ENCODE results near the gene GOT1.

GOT1 gene

DNA sequence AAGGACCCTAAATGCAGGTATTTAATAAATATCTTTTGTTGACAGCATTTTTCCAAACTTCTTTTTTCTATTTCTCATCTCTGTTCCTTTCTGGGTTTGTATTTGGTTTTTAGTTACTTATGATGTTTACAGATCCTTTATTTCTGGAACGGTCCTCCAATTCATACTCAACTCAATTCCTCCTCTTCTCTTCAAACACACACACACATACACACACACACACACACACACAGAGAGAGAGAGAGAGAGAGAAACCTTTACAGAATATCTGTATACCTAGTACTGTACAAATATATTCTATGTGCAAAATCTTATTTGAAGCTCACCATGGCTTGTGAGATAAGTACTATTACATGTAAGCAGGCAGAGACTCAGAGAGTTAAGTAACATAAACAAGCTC, 21.6 kb upstream of the GOT1 start:
- peaks cover 8% of the 10 kb centered on the region; the same call in 1 of the 2 replicates for H3K27me3 ChIP-seq (ENCODE audit: control insufficient read depth, insufficient read depth, low read length)

DNA sequence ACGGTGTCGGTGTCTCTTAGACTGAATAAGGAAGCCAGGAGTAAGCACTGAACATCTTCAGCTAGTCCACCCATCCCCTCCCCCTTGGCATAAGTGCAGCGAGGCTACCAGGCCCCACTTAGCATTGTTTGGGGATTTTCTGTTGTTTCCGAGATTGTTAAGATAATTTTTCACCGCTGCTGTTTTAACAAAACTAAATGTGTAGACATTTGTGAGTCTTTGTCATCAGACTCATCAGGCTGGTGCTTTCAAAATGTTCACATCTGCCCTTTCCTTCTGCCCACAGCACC, 21.0 kb upstream of the GOT1 start:
- Histone ChIP-seq H3K36me3 (ENCODE audit: control insufficient read depth, insufficient read depth, low read length) (no peaks in the 10 kb centered on the region), H3K9ac (ENCODE audit: low read length) (no peak overlapping the region), H3K27ac (ENCODE audit: low read depth, low read length) (no peak overlapping the region), H3K4me1 (ENCODE audit: control insufficient read depth, insufficient read depth, low read length) (peaks cover 24% of the 10 kb centered on the region), H3K4me3 (ENCODE audit: low read depth, low read length) (peak overlapping the region; percentile 15; the same call in 1 of the 2 replicates), H3K9me3 (ENCODE audit: control insufficient read depth, insufficient read depth, low read depth, low read length) (no peaks in the 10 kb centered on the region), H3K27me3 (ENCODE audit: control insufficient read depth, insufficient read depth, low read length) (peaks cover 8% of the 10 kb centered on the region; the same call in 1 of the 2 replicates)

More for the DNA sequence above, 21.6 kb upstream of the GOT1 start:
- Histone ChIP-seq H3K9ac (ENCODE audit: low read length) (no peak overlapping the region), H3K9me3 (ENCODE audit: control insufficient read depth, insufficient read depth, low read depth, low read length) (no peaks in the 10 kb centered on the region), H3K36me3 (ENCODE audit: control insufficient read depth, insufficient read depth, low read length) (no peaks in the 10 kb centered on the region), H3K4me1 (ENCODE audit: control insufficient read depth, insufficient read depth, low read length) (peaks cover 24% of the 10 kb centered on the region), H3K27ac (ENCODE audit: low read depth, low read length) (no peak overlapping the region), H3K4me3 (ENCODE audit: low read depth, low read length) (no peak overlapping the region)

DNA sequence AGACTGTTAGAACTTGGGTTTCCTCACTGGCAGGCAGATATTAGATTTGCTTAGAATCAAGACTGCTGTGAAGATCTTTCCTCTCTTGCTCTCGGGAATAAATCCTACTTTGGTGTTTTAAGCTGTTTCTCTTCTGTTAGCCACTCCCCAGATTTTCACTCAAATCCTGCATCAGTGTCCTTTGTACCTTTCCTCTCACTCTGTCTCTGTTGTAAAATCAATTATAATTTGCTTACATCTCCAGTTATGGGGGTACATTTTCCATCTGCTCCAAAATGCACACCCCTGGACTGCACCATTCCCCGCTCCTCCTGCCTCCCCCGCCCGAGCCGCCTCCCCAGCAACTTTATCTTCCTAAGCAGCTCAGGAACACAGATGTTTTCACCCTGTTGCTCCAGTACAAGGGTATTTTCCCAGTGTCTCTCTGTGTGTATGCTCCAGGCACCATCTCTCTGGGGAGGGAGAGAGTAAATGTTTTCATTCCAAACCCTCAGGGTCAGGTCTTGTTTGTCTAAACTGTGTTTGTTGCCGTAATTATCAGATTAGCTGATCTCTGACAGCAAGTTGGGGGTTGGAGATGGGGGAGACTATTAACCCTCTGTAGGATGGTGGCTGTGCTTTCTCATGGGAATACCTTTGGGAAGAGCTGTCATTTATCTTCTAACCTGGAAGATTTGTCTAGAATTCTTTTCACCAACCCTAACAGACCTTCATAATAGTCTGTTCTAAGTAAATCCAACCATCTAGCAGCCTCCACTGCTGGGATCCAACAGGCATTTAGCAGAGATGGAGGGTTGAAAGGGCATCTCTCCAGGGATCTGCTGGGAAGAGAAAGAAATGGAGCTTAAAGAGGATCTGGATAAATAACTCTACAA, 20.4 kb upstream of the GOT1 start:
- no peaks in the 10 kb centered on the region for H3K9me3 ChIP-seq (ENCODE audit: control insufficient read depth, insufficient read depth, low read depth, low read length)
- H3K4me3 ChIP-seq (ENCODE audit: low read depth, low read length): peak overlapping the region; percentile 15; the same call in 1 of the 2 replicates
- peaks cover 24% of the 10 kb centered on the region for H3K4me1 ChIP-seq (ENCODE audit: control insufficient read depth, insufficient read depth, low read length)
- peaks cover 8% of the 10 kb centered on the region; the same call in 1 of the 2 replicates for H3K27me3 ChIP-seq (ENCODE audit: control insufficient read depth, insufficient read depth, low read length)
- H3K9ac ChIP-seq (ENCODE audit: low read length): no peak overlapping the region
- no peak overlapping the region for H3K27ac ChIP-seq (ENCODE audit: low read depth, low read length)
- H3K36me3 ChIP-seq (ENCODE audit: control insufficient read depth, insufficient read depth, low read length): no peaks in the 10 kb centered on the region

DNA sequence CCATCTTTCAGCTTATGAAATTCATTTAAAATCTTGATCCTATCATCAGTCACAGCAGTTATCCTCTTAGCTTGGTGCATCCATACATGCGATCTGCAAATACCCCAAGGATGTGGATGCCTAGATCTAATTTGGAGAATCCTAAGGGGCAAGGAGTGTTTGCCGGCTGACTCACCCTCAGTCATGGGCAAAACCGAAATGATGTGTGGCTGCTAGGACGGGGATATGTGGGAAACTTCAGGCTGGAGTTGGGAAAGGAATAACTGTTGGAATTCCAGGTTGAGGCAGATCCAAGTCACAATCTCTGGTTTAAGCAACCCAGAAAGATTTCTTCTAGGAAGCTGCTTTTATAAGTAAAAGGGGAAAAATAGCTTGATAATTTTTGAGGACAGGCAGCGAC, 19.7 kb upstream of the GOT1 start:
- Histone ChIP-seq H3K4me3 (ENCODE audit: low read depth, low read length) (no peak overlapping the region), H3K36me3 (ENCODE audit: control insufficient read depth, insufficient read depth, low read length) (no peaks in the 10 kb centered on the region), H3K27me3 (ENCODE audit: control insufficient read depth, insufficient read depth, low read length) (peaks cover 8% of the 10 kb centered on the region; the same call in 1 of the 2 replicates), H3K9me3 (ENCODE audit: control insufficient read depth, insufficient read depth, low read depth, low read length) (no peaks in the 10 kb centered on the region), H3K4me1 (ENCODE audit: control insufficient read depth, insufficient read depth, low read length) (peaks cover 24% of the 10 kb centered on the region), H3K27ac (ENCODE audit: low read depth, low read length) (no peak overlapping the region), H3K9ac (ENCODE audit: low read length) (no peak overlapping the region)

DNA sequence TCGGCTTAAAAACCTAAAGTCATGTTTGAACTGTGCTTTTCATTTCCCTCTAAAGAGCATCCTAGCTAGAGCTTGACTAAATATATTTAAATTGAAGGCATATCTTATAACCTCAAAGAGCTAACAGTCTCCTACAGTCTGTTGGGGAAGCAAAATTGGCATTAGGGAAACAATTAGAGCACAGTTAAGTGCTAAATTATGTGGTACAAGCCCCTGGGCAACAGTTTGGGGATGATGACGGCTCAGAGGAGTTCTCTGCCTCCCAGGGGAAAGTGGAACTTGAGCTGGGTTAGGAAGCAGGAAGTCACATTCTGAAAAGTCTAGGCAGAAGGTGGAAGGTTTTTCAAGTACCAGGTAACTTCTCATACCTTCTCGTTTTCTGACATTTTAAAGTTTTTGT, 18.6 kb upstream of the GOT1 start:
- Histone ChIP-seq H3K9me3 (ENCODE audit: control insufficient read depth, insufficient read depth, low read depth, low read length) (no peaks in the 10 kb centered on the region), H3K4me1 (ENCODE audit: control insufficient read depth, insufficient read depth, low read length) (peaks cover 32% of the 10 kb centered on the region), H3K27ac (ENCODE audit: low read depth, low read length) (no peak overlapping the region), H3K9ac (ENCODE audit: low read length) (no peak overlapping the region), H3K4me3 (ENCODE audit: low read depth, low read length) (no peak overlapping the region), H3K36me3 (ENCODE audit: control insufficient read depth, insufficient read depth, low read length) (no peaks in the 10 kb centered on the region), H3K27me3 (ENCODE audit: control insufficient read depth, insufficient read depth, low read length) (peaks cover 8% of the 10 kb centered on the region; the same call in 1 of the 2 replicates)

DNA sequence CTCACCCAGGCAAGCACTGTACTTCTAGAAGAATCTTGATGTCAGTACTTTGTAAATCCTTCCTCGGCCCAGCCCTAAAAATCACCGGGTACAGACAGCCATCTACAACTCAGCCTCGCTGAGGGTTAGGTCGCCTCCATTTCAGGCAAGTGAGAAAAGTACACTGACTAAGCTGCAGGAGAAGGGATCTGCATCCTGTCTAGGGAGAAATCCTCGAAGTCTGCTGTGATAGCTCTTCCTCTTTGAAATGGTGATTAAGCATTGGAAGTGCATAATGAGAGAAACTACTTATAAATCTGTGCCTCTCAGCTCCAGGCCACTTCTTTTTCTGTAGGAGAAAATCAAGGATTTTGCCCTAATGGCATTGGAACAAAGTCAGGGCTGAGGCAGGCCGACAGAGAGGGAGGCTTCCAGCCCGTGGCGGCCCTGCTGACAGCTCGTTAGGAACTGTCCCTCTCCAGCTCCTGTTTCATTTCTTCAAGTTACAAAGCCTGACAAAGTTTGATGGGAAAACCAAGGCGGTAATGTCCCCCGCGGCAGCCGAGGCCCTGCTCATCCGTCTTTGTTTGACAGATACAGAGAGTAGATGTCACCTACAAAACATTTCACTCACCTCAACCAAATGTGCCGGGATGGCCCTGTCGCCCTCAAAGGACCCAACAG, 14.1 kb upstream of the GOT1 start:
- Histone ChIP-seq H3K27ac (ENCODE audit: low read depth, low read length) (no peak overlapping the region), H3K36me3 (ENCODE audit: control insufficient read depth, insufficient read depth, low read length) (no peaks in the 10 kb centered on the region), H3K9me3 (ENCODE audit: control insufficient read depth, insufficient read depth, low read depth, low read length) (no peaks in the 10 kb centered on the region), H3K9ac (ENCODE audit: low read length) (no peak overlapping the region), H3K27me3 (ENCODE audit: control insufficient read depth, insufficient read depth, low read length) (peaks cover 3% of the 10 kb centered on the region; the same call in 1 of the 2 replicates), H3K4me3 (ENCODE audit: low read depth, low read length) (no peak overlapping the region), H3K4me1 (ENCODE audit: control insufficient read depth, insufficient read depth, low read length) (peaks cover 8% of the 10 kb centered on the region)

DNA sequence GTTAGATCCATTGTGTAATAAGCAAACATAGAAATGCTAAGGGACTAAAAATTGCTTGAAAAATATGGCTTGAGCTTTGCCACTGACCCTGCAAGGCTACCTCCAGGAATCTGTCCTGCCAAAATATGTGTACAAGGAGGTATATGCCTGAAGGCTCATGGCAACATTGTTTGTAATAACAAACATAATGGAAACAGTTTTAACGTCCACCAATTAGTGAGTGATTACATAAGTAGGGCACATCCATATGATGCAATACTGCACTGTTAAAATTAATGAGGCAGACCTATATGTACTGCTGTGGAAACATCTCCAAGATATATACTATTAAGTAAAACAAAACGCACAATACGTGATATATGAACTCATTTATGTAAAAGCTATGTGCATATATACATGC, 13.1 kb upstream of the GOT1 start:
- Histone ChIP-seq H3K4me1 (ENCODE audit: control insufficient read depth, insufficient read depth, low read length) (peaks cover 8% of the 10 kb centered on the region), H3K36me3 (ENCODE audit: control insufficient read depth, insufficient read depth, low read length) (no peaks in the 10 kb centered on the region), H3K4me3 (ENCODE audit: low read depth, low read length) (no peak overlapping the region), H3K9ac (ENCODE audit: low read length) (no peak overlapping the region), H3K27me3 (ENCODE audit: control insufficient read depth, insufficient read depth, low read length) (no peaks in the 10 kb centered on the region; the same call in 1 of the 2 replicates), H3K27ac (ENCODE audit: low read depth, low read length) (no peak overlapping the region), H3K9me3 (ENCODE audit: control insufficient read depth, insufficient read depth, low read depth, low read length) (no peaks in the 10 kb centered on the region)

DNA sequence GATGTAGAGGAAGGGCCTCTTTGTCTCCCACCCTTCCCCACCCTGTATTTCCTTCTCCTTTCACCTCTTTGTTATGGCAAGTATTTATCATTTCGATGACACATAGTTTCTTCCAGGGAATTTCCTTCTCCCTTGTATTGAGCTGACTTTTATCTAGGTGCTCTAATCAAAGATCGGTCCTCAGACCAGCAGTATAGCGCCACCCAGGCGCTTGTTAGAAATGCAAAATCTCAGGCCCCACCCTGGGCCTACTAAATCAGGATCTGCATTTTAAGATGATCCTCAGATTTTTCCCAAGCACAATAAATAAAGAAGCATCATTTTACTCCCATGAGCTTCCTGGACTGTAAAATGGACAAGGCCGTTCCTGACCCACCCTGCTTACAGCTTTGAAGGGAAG, 12.0 kb upstream of the GOT1 start:
- no peaks in the 10 kb centered on the region for H3K9me3 ChIP-seq (ENCODE audit: control insufficient read depth, insufficient read depth, low read depth, low read length)
- no peaks in the 10 kb centered on the region for H3K36me3 ChIP-seq (ENCODE audit: control insufficient read depth, insufficient read depth, low read length)
- no peak overlapping the region for H3K27ac ChIP-seq (ENCODE audit: low read depth, low read length)
- peaks cover 8% of the 10 kb centered on the region for H3K4me1 ChIP-seq (ENCODE audit: control insufficient read depth, insufficient read depth, low read length)
- no peaks in the 10 kb centered on the region; the same call in 1 of the 2 replicates for H3K27me3 ChIP-seq (ENCODE audit: control insufficient read depth, insufficient read depth, low read length)
- no peak overlapping the region for H3K4me3 ChIP-seq (ENCODE audit: low read depth, low read length)
- H3K9ac ChIP-seq (ENCODE audit: low read length): no peak overlapping the region

DNA sequence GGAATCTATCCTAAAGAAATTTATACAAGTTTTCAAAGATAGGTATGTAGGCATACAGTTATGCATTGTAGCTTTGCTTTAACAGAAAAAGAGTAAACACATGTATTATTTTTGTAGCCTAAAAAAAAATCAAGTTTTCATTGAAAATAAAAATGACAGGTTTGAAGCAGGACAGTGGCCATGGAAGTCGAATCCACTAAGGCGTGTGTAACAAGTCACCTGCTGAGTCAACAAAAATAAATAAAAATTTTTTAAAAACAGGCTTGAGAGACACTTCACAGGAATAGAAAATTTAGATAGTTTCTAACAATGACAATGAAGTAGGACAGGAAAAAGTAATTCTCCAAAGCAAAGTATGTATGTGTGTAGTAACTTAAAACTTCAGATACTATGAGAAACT, 8.5 kb upstream of the GOT1 start:
- Histone ChIP-seq H3K4me1 (ENCODE audit: control insufficient read depth, insufficient read depth, low read length) (no peaks in the 10 kb centered on the region), H3K9me3 (ENCODE audit: control insufficient read depth, insufficient read depth, low read depth, low read length) (no peaks in the 10 kb centered on the region), H3K4me3 (ENCODE audit: low read depth, low read length) (no peak overlapping the region), H3K27ac (ENCODE audit: low read depth, low read length) (no peak overlapping the region), H3K27me3 (ENCODE audit: control insufficient read depth, insufficient read depth, low read length) (no peaks in the 10 kb centered on the region), H3K36me3 (ENCODE audit: control insufficient read depth, insufficient read depth, low read length) (no peaks in the 10 kb centered on the region), H3K9ac (ENCODE audit: low read length) (no peak overlapping the region)

DNA sequence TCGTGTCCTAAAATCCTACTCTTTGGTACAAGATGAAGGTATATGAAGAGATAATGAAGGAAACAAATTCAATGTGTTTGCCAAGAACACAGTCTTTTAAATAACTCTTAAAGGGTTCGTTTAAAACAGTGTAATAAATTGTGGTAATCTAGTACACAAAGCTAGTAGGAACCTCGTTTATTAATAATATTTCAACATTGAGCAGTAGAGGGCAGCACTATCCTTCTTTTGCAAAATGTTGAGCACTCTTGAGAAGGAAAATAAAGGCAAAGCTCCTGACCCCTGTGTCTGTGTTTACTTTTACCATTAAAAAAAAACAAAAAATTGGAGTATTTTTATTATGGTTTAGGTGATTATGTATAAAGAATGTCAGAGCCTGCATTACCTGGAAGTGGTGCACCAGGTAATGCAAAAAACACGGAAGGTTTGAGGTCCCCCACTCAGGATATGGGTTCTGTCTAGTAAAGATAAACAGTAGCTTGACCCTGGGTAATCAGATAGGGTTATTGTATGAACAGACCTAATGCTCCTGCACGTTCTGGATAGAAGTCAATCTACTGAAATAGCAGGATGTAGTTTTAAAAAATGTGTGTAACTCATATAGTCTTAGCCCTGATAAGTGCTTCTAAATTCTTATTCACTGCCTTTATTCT, 5.7 kb upstream of the GOT1 start:
- Histone ChIP-seq H3K9ac (ENCODE audit: low read length) (no peak overlapping the region), H3K4me1 (ENCODE audit: control insufficient read depth, insufficient read depth, low read length) (no peaks in the 10 kb centered on the region), H3K4me3 (ENCODE audit: low read depth, low read length) (no peak overlapping the region), H3K27me3 (ENCODE audit: control insufficient read depth, insufficient read depth, low read length) (no peaks in the 10 kb centered on the region), H3K9me3 (ENCODE audit: control insufficient read depth, insufficient read depth, low read depth, low read length) (no peaks in the 10 kb centered on the region), H3K27ac (ENCODE audit: low read depth, low read length) (no peak overlapping the region), H3K36me3 (ENCODE audit: control insufficient read depth, insufficient read depth, low read length) (no peaks in the 10 kb centered on the region)

Measured in HUES6 (cell line).